ENCODE measurements around the gene PRKCE. TPM values are rescaled to one million over a fixed set of nuclear protein-coding genes. Genes with fewer than 3 reads are reported as not detected.

PRKCE gene
- total RNA-seq, 1 experiment from 2014 or later: 17.7 TPM

GRCh38 chr2:45892425-45892745 lies 240.9 kb downstream of the PRKCE start:
- no peak overlapping the region for H3K27ac Mint-ChIP-seq (ENCODE audit: unreplicated experiment)

DNA sequence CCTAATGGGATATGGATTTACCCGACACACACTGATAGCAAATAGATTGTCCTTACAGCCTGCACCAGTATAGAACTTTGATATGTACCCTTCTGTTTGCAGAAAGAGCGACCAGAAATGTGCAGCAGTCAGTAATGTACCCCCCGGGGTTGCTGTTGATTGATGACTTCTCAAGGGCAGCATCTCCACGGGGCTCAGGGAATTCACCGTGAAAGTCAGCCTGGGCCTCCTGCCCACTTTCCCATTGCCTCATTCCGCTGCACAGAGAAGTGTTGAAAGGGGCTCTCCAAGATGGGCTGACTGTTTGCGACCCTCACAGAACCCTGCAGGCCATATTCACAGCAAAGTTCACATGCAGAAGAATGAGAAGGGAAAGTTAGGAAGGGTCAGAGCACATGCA lies 241.3 kb downstream of the PRKCE start:
- Mint-ChIP-seq H3K27ac (ENCODE audit: unreplicated experiment) (no peak overlapping the region), H3K4me3 (ENCODE audit: low read depth, unreplicated experiment) (no peak overlapping the region), H3K4me1 (ENCODE audit: low read depth, unreplicated experiment) (no peaks in the 10 kb centered on the region), H3K9me3 (ENCODE audit: low read depth, unreplicated experiment) (no peaks in the 10 kb centered on the region), H3K27me3 (ENCODE audit: unreplicated experiment) (no peaks in the 10 kb centered on the region), H3K36me3 (ENCODE audit: insufficient read depth, unreplicated experiment) (no peaks in the 10 kb centered on the region)
- no TSS peak for BruUV-seq (replicated peaks)
- intact Hi-C loops (cut with micrococcal nuclease; ENCODE audit: unreplicated experiment): no loop called here
- no peak for TF ChIP-seq CTCF (IDR thresholded peaks at IDR 0.05; ENCODE audit: unreplicated experiment)
- CTCF ChIA-PET: no interaction called here
- DNase-seq: no peak

More at GRCh38 chr2:45892425-45892745, 240.9 kb downstream of the PRKCE start:
- no peaks in the 10 kb centered on the region for H3K36me3 Mint-ChIP-seq (ENCODE audit: insufficient read depth, unreplicated experiment)
- CTCF ChIA-PET: no interaction called here
- H3K4me1 Mint-ChIP-seq (ENCODE audit: low read depth, unreplicated experiment): no peaks in the 10 kb centered on the region
- no peak overlapping the region for H3K4me3 Mint-ChIP-seq (ENCODE audit: low read depth, unreplicated experiment)
- H3K27me3 Mint-ChIP-seq (ENCODE audit: unreplicated experiment): no peaks in the 10 kb centered on the region
- no peaks in the 10 kb centered on the region for H3K9me3 Mint-ChIP-seq (ENCODE audit: low read depth, unreplicated experiment)
- DNase-seq: no peak
- BruUV-seq (replicated peaks): no TSS peak
- no peak for TF ChIP-seq CTCF (IDR thresholded peaks at IDR 0.05; ENCODE audit: unreplicated experiment)
- intact Hi-C loops (cut with micrococcal nuclease; ENCODE audit: unreplicated experiment): no loop called here

- CTCF ChIA-PET: interaction anchor here (0.6 kb wide), 1 partner anchor 284 kb away, joined by 3 read pairs; no protein-coding TSS in a partner anchor
- TF ChIP-seq CTCF (IDR thresholded peaks at IDR 0.05; ENCODE audit: unreplicated experiment): no peak
- BruUV-seq (replicated peaks): no TSS peak
- no peaks in the 10 kb centered on the region for H3K27me3 Mint-ChIP-seq (ENCODE audit: unreplicated experiment)
- no peaks in the 10 kb centered on the region for H3K36me3 Mint-ChIP-seq (ENCODE audit: insufficient read depth, unreplicated experiment)
- no peak overlapping the region for H3K4me3 Mint-ChIP-seq (ENCODE audit: low read depth, unreplicated experiment)
- H3K9me3 Mint-ChIP-seq (ENCODE audit: low read depth, unreplicated experiment): no peaks in the 10 kb centered on the region
- DNase-seq: no peak
- H3K27ac Mint-ChIP-seq (ENCODE audit: unreplicated experiment): no peak overlapping the region
- no peaks in the 10 kb centered on the region for H3K4me1 Mint-ChIP-seq (ENCODE audit: low read depth, unreplicated experiment)
- intact Hi-C loops (cut with micrococcal nuclease; ENCODE audit: unreplicated experiment): no loop called here
These were observed 242.7 kb downstream of the PRKCE start for GRCh38 chr2:45894211-45894610.

GRCh38 chr2:45895241-45895861 lies 243.9 kb downstream of the PRKCE start:
- no peak overlapping the region for H3K27ac Mint-ChIP-seq (ENCODE audit: unreplicated experiment)
- H3K4me1 Mint-ChIP-seq (ENCODE audit: low read depth, unreplicated experiment): no peaks in the 10 kb centered on the region
- intact Hi-C loops (cut with micrococcal nuclease; ENCODE audit: unreplicated experiment): no loop called here
- TF ChIP-seq CTCF (IDR thresholded peaks at IDR 0.05; ENCODE audit: unreplicated experiment): no peak
- no peak overlapping the region for H3K4me3 Mint-ChIP-seq (ENCODE audit: low read depth, unreplicated experiment)
- no peaks in the 10 kb centered on the region for H3K9me3 Mint-ChIP-seq (ENCODE audit: low read depth, unreplicated experiment)
- no peak for DNase-seq
- no TSS peak for BruUV-seq (replicated peaks)
- CTCF ChIA-PET: no interaction called here
- H3K27me3 Mint-ChIP-seq (ENCODE audit: unreplicated experiment): no peaks in the 10 kb centered on the region
- no peaks in the 10 kb centered on the region for H3K36me3 Mint-ChIP-seq (ENCODE audit: insufficient read depth, unreplicated experiment)

Data from Calu3 (cell line).